A549 treated with dexamethasone at 1 μM for 4 hours (cell line): Measurements from ENCODE around the gene CD2BP2. TPM values are rescaled to one million over a fixed set of nuclear protein-coding genes. Genes with fewer than 3 reads are reported as not detected.

Experiments
- total RNA-seq: library from RNA; stranded (reverse); fragments of 200-300 nt; extraction: Qiagen RNA extraction; gene quantifications from 5 replicates; pipeline ENCODE4 v1.2.3, GENCODE V29; 2022

The CD2BP2 gene
- total RNA-seq = 63.4 to 68.7 TPM (median 64.9 TPM) in 5 replicates

GRCh38 chr16:30355144-30355953 is at the start of gene CD2BP2:
CD2BP2 (minus strand) TSS chr16:30355308; CDS start chr16:30354681, 627 bp downstream.

GRCh38 chr16:30395155-30395991 is 40.3 kb upstream of the CD2BP2 start, which contains the start of gene ZNF48:
ZNF48 (plus strand) TSS chr16:30395420; CDS start chr16:30395795, 375 bp downstream.

GRCh38 chr16:30382111-30382881 is 27.2 kb upstream of the CD2BP2 start, which contains the start of gene SEPTIN1:
SEPTIN1 (minus strand) TSS chr16:30382561; CDS start chr16:30382542, 19 bp downstream.

GRCh38 chr16:30374538-30374937 is 19.4 kb upstream of the CD2BP2 start, which contains the start of gene MYL11:
MYL11 (plus strand) TSS chr16:30374802; CDS start chr16:30374858, 56 bp downstream.

GRCh38 chr16:30370456-30371247 is 15.5 kb upstream of the CD2BP2 start, which contains the start of gene TBC1D10B:
TBC1D10B (minus strand) TSS chr16:30370494; CDS start chr16:30370183, 311 bp downstream.

Other genes starting within 250 kb of the CD2BP2 start
- 1.1 to 1.7 TPM (median 1.2 TPM) in 5 replicates for gene GDPD3, start 241.8 kb downstream of the CD2BP2 start, total RNA-seq
- 34.5 to 37.6 TPM (median 36.5 TPM) in 5 replicates for gene MAPK3, start 232.1 kb downstream of the CD2BP2 start, total RNA-seq
- 2.0 to 3.3 TPM (median 3.0 TPM) in 5 replicates for gene CORO1A, start 171.7 kb downstream of the CD2BP2 start, total RNA-seq
- 145 to 190 TPM (median 152 TPM) in 5 replicates for gene BOLA2B, start 161.6 kb downstream of the CD2BP2 start, total RNA-seq
- gene SLX1A, start 161.4 kb downstream of the CD2BP2 start, total RNA-seq = 3.4 to 20.4 TPM (median 6.7 TPM) in 5 replicates
- gene SULT1A3, start 156.1 kb downstream of the CD2BP2 start, total RNA-seq = 3.1 to 8.8 TPM (median 5.6 TPM) in 5 replicates
- 1.7 to 3.4 TPM (median 2.9 TPM) in 5 replicates for gene NPIPB13, start 106.8 kb downstream of the CD2BP2 start, total RNA-seq
- 19.6 to 32.4 TPM (median 31.4 TPM) in 5 replicates for gene TBC1D10B, start 15.2 kb upstream of the CD2BP2 start, total RNA-seq
- gene MYL11, start 19.5 kb upstream of the CD2BP2 start, total RNA-seq = 0.41 to 0.97 TPM (median 0.53 TPM) in 3 of 5 replicates, not detected in the others
- gene SEPTIN1, start 27.3 kb upstream of the CD2BP2 start, total RNA-seq = 0.87 to 2.8 TPM (median 2.3 TPM) in 5 replicates
- 11.5 to 13.9 TPM (median 13.3 TPM) in 5 replicates for gene ZNF48, start 40.1 kb upstream of the CD2BP2 start, total RNA-seq
- gene ZNF771, start 52.3 kb upstream of the CD2BP2 start, total RNA-seq = 3.2 to 4.3 TPM (median 4.2 TPM) in 5 replicates
- 98.5 to 114 TPM (median 109 TPM) in 5 replicates for gene DCTPP1, start 74.7 kb upstream of the CD2BP2 start, total RNA-seq
- 43.0 to 47.1 TPM (median 44.3 TPM) in 5 replicates for gene SEPHS2, start 90.6 kb upstream of the CD2BP2 start, total RNA-seq
- 0.02 to 0.16 TPM (median 0.11 TPM) in 3 of 5 replicates, not detected in the others for gene ITGAL, start 117.4 kb upstream of the CD2BP2 start, total RNA-seq
- gene ZNF768, start 171.3 kb upstream of the CD2BP2 start, total RNA-seq = 37.5 to 48.9 TPM (median 48.5 TPM) in 5 replicates
- gene ZNF747, start 179.6 kb upstream of the CD2BP2 start, total RNA-seq = 3.2 to 5.4 TPM (median 4.4 TPM) in 5 replicates
- gene ZNF764, start 203.1 kb upstream of the CD2BP2 start, total RNA-seq = 3.9 to 6.2 TPM (median 5.8 TPM) in 5 replicates
- 7.1 to 8.3 TPM (median 7.6 TPM) in 5 replicates for gene ZNF688, start 216.4 kb upstream of the CD2BP2 start, total RNA-seq
- not detected in 5 replicates for gene ZNF785, start 230.4 kb upstream of the CD2BP2 start, total RNA-seq